GM21526 (cell line): ENCODE measurements around the gene ARHGEF17.

ENCODE experiments used
- ATAC-seq: cut with Tn5 transposase; IDR thresholded peaks from one replicate; pipeline ENCODE4 v1.9.1; 2021; ENCODE audit warnings: moderate library complexity; ENCODE audit not compliant: unreplicated experiment, low FRiP score

The ARHGEF17 gene

GRCh38 chr11:73310661-73311393, 2.8 kb downstream of the ARHGEF17 start:
- no peak for ATAC-seq

- no peak for ATAC-seq
Measured at GRCh38 chr11:73311394-73311869, 3.4 kb downstream of the ARHGEF17 start.

GRCh38 chr11:73312036-73312435, 4.0 kb downstream of the ARHGEF17 start:
- no peak for ATAC-seq

- ATAC-seq, result no peak
Measured at GRCh38 chr11:73312851-73313327, 4.8 kb downstream of the ARHGEF17 start.

GRCh38 chr11:73313652-73314051, 5.6 kb downstream of the ARHGEF17 start:
- ATAC-seq, result no peak

- ATAC-seq, result no peak
Measured at GRCh38 chr11:73314117-73314961, 6.3 kb downstream of the ARHGEF17 start.

GRCh38 chr11:73315293-73316020, 7.4 kb downstream of the ARHGEF17 start:
- ATAC-seq, result no peak

GRCh38 chr11:73316422-73316821, 8.3 kb downstream of the ARHGEF17 start:
- no peak for ATAC-seq

- no peak for ATAC-seq
Measured at GRCh38 chr11:73317373-73317772, 9.3 kb downstream of the ARHGEF17 start.

GRCh38 chr11:73317803-73318202, 9.7 kb downstream of the ARHGEF17 start:
- no peak for ATAC-seq

GRCh38 chr11:73318501-73319011, 10.5 kb downstream of the ARHGEF17 start:
- ATAC-seq, result no peak

GRCh38 chr11:73320763-73321603, 12.9 kb downstream of the ARHGEF17 start:
- no peak for ATAC-seq

GRCh38 chr11:73321604-73322381, 13.7 kb downstream of the ARHGEF17 start:
- ATAC-seq, result no peak

GRCh38 chr11:73322382-73323306, 14.6 kb downstream of the ARHGEF17 start:
- no peak for ATAC-seq

GRCh38 chr11:73323464-73323863, 15.4 kb downstream of the ARHGEF17 start:
- no peak for ATAC-seq

GRCh38 chr11:73324116-73324515, 16.0 kb downstream of the ARHGEF17 start:
- no peak for ATAC-seq

GRCh38 chr11:73324665-73325035, 16.6 kb downstream of the ARHGEF17 start:
- no peak for ATAC-seq
